ENCODE results near the gene NAPG. TPM values are rescaled to one million over a fixed set of nuclear protein-coding genes. Genes with fewer than 3 reads are reported as not detected.

The NAPG gene
- total RNA-seq, result 10 to 100 TPM; 13.8 to 29.6 (median 19.5) TPM

DNA sequence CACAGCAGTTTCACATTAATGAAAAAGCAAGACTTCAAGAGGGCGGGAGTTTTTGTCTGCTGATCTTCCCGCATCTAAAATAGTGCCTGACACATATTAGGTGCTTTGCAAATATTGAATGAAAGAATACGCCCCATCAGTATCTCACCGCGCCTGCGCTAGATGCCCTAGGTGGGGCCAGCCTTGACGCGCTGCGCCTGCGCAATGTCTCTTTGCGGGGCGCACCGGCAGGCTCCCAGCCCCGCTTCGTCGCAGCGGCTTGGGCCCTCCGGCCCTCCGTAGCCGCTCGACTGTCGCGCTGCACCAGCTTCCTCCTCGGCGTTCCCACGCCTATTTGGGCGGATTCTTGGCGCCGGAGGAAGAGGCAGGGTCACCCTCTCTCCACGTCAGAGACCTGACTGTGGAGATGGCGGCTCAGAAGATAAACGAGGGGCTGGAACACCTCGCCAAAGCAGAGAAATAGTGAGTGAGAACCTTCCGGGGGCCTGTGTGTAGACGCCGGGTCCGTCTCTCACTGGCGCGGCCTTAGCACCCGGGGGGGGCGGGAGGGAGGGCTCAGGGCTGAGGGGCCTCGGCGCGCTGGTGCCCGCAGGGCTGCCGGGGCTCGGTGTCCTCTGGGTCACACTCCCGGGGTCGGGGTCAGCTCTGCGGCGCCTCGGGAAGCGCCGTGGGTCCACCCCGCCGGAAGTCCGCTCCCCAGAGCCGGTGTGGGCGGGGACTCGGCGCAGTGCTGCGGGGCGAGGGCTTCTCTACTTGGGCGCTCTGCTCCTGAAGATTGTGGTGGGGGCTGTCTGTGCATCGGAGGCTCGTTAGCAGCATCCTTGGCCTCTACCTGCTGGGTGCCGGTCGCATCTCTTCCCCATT, at the start of gene NAPG:
Gene NAPG, plus strand, starts transcription at position 331 of the 864 bp plus-strand sequence. Its CDS starts 76 bp downstream, at position 407.
- Histone ChIP-seq H3K4me1 (peaks cover 15 to 21% of the 10 kb centered on the region in 2 donors), H3K4me3 (peak within 1 kb of the TSS; percentile 73 to 99 (median 83)), H3K36me3 (no peaks in the 10 kb centered on the region), H3K27ac (peak within 1 kb of the TSS; percentile 85 to 96 (median 89)), H3K27me3 (no peaks in the 10 kb centered on the region), H3K9me3 (no peaks in the 10 kb centered on the region)
- DNase-seq, result peak; percentile 74 to 85
- peak; percentile 32 to 38 for TF ChIP-seq POLR2A (IDR thresholded peaks at IDR 0.05)
- TF ChIP-seq, protein P1, sequence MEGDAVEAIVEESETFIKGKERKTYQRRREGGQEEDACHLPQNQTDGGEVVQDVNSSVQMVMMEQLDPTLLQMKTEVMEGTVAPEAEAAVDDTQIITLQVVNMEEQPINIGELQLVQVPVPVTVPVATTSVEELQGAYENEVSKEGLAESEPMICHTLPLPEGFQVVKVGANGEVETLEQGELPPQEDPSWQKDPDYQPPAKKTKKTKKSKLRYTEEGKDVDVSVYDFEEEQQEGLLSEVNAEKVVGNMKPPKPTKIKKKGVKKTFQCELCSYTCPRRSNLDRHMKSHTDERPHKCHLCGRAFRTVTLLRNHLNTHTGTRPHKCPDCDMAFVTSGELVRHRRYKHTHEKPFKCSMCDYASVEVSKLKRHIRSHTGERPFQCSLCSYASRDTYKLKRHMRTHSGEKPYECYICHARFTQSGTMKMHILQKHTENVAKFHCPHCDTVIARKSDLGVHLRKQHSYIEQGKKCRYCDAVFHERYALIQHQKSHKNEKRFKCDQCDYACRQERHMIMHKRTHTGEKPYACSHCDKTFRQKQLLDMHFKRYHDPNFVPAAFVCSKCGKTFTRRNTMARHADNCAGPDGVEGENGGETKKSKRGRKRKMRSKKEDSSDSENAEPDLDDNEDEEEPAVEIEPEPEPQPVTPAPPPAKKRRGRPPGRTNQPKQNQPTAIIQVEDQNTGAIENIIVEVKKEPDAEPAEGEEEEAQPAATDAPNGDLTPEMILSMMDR (IDR thresholded peaks at IDR 0.05 in 4 of 5, conservative IDR thresholded peaks at IDR 0.05 in 1 of 5), result no peak
- in situ Hi-C loops (cut with MboI; ENCODE audit: low sequenced_read_pairs in 4 of 4), result loop anchor here in 2 of 4 donors (10.0 to 25.0 kb wide), 2 partner anchors 561 to 714 kb away; no protein-coding TSS in a partner anchor
- intact Hi-C loops (cut with DNase I; ENCODE audit: low total_unique reads), result loop anchor here (5.0 to 10.0 kb wide), 3 partner anchors 711 to 951 kb away; partner anchors contain the start of gene PPP4R1
- peak; percentile 90 to 93 for ATAC-seq

DNA sequence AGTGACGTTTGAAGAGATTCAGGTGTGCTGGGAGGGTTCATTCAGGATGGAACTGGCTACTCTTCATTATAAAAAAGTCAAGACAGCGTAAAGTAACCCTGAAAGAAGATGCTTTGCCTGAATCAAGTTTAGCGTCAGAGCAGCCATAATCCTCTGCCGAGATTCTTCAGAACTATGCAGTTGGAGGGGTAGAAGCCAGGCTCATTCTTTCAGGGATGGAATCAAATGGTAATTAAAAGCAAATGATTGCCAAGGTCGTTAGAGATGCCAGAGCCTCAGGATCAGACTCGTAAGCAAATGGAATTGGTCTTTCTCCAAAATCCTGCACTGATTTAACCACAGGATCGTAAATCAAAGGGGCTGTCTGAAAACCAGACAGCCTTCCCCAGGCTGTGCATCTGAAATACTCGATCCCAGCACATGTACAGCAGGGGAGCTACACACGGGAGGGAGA, 49.5 kb upstream of the NAPG start:
- intact Hi-C loops (cut with DNase I; ENCODE audit: low total_unique reads) (no loop called here), in situ Hi-C loops (cut with MboI; ENCODE audit: low sequenced_read_pairs in 4 of 4) (no loop called here)
- H3K36me3 ChIP-seq, result no peaks in the 10 kb centered on the region

DNA sequence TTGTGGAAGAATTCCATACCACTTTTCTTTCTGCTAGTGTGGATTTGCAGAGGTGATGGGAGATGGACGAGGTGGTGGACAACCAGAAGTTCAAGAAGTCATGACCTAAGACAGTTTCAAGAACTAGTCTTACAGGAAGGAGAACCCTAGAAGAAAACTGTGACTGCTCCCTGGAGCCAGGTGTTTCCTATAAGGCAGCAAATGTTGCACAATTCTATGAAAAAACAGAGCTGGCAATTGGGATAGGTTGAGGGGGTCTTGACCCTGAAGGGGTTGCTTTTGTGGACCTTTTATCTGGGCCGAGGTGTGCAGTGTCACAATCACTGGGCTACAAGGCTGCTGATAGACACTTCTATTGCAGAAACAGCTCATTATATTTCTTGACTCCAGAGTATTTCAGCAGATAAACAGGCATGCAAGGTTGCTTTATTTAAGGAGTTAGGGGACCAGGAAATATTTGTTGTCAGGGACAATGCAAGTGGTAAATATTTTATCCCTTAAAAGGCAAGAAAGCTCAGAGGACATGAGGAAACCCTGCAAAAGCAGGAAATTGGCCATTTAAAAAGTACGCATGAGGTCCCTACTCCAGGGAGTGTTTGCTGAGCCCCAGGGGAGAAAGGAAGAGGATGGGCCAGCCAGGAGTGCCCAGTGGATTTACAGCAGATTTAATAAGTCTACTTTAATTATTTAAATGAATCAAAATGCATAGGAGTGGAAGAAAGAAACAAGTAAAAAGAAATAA, 48.5 kb upstream of the NAPG start:
- in situ Hi-C loops (cut with MboI; ENCODE audit: low sequenced_read_pairs in 4 of 4), result no loop called here
- Histone ChIP-seq H3K36me3 (no peaks in the 10 kb centered on the region), H3K4me3 (no peak overlapping the region), H3K27me3 (peaks cover 0 to 5% (median 0%) of the 10 kb centered on the region in 3 donors), H3K27ac (no peak overlapping the region), H3K4me1 (peaks cover 0 to 3% of the 10 kb centered on the region in 2 donors), H3K9me3 (no peaks in the 10 kb centered on the region)
- intact Hi-C loops (cut with DNase I; ENCODE audit: low total_unique reads), result no loop called here
- TF ChIP-seq POLR2A (IDR thresholded peaks at IDR 0.05), result no peak
- TF ChIP-seq, protein P1 (IDR thresholded peaks at IDR 0.05 in 4 of 5, conservative IDR thresholded peaks at IDR 0.05 in 1 of 5), result no peak
- ATAC-seq (no peak), DNase-seq (no peak)

More for the DNA sequence above, 49.5 kb upstream of the NAPG start:
- peaks cover 0 to 3% of the 10 kb centered on the region in 2 donors for H3K4me1 ChIP-seq
- peaks cover 0 to 5% (median 0%) of the 10 kb centered on the region in 3 donors for H3K27me3 ChIP-seq
- TF ChIP-seq POLR2A (IDR thresholded peaks at IDR 0.05), result no peak
- TF ChIP-seq, protein P1 (IDR thresholded peaks at IDR 0.05 in 4 of 5, conservative IDR thresholded peaks at IDR 0.05 in 1 of 5), result no peak
- ATAC-seq (no peak), DNase-seq (no peak)
- H3K27ac ChIP-seq, result no peak overlapping the region
- no peak overlapping the region for H3K4me3 ChIP-seq
- no peaks in the 10 kb centered on the region for H3K9me3 ChIP-seq

DNA sequence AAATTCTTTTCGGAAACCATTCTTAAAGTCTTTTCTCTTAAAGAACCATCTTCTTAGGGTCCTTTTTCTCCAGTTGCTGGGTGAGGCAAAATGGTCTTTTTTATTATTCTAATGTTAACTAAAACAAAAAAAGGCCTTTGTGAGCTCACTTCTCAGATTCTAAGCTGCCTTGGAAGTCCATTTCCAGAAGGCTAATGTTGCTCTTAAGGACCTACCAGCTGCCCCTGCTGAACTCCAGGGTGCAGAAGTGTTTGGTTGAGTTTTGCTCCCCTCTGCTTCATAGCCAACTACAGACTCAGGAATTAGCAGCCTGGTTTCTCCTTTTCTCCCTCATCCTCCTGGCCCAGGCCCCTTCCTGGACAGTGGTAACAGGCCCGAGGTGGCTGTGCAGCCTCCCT, 48.0 kb upstream of the NAPG start:
- H3K9me3 ChIP-seq, result no peaks in the 10 kb centered on the region
- no peak overlapping the region for H3K27ac ChIP-seq
- TF ChIP-seq, protein P1 (IDR thresholded peaks at IDR 0.05 in 4 of 5, conservative IDR thresholded peaks at IDR 0.05 in 1 of 5), result no peak
- TF ChIP-seq POLR2A (IDR thresholded peaks at IDR 0.05), result no peak
- H3K27me3 ChIP-seq, result peaks cover 0 to 5% (median 0%) of the 10 kb centered on the region in 3 donors
- DNase-seq (no peak), ATAC-seq (no peak)
- H3K4me3 ChIP-seq, result no peak overlapping the region
- in situ Hi-C loops (cut with MboI; ENCODE audit: low sequenced_read_pairs in 4 of 4), result no loop called here
- no peaks in the 10 kb centered on the region for H3K36me3 ChIP-seq
- intact Hi-C loops (cut with DNase I; ENCODE audit: low total_unique reads), result no loop called here
- H3K4me1 ChIP-seq, result peaks cover 0 to 3% of the 10 kb centered on the region in 2 donors
